PC-9 (cell line): ENCODE measurements around the gene TMPRSS9.

Source experiments
- CTCF ChIP-seq: fragments of 200-600 bp; sonication (generic); conservative IDR thresholded peaks from 2 replicates; pipeline ENCODE4 v1.6.1; 2017; ENCODE audit warnings: mixed run types, antibody characterized with exemption, mild to moderate bottlenecking, moderate library complexity
- EZH2 ChIP-seq: fragments of 200-600 bp; sonication (generic); IDR thresholded peaks from 2 replicates; pipeline ENCODE4 v1.8.0; 2017; ENCODE audit warnings: antibody characterized with exemption, low read depth

- TF ChIP-seq CTCF (no peak), EZH2 (no peak)
Observed at GRCh38 chr19:2336528-2337328, 23.3 kb upstream of the TMPRSS9 start.
